GM21447 (cell line): Measurements from ENCODE around the gene CDC42EP3.
A peak's percentile ranks its signal among the peaks of the same experiment; 100 is the strongest.

Experiments used
- ATAC-seq: cut with Tn5 transposase; IDR thresholded peaks from one replicate; pipeline ENCODE4 v1.9.1; 2021; ENCODE audit not compliant: unreplicated experiment

The CDC42EP3 gene

GRCh38 chr2:37683921-37684780, 12.7 kb upstream of the CDC42EP3 start:
- ATAC-seq: no peak

DNA sequence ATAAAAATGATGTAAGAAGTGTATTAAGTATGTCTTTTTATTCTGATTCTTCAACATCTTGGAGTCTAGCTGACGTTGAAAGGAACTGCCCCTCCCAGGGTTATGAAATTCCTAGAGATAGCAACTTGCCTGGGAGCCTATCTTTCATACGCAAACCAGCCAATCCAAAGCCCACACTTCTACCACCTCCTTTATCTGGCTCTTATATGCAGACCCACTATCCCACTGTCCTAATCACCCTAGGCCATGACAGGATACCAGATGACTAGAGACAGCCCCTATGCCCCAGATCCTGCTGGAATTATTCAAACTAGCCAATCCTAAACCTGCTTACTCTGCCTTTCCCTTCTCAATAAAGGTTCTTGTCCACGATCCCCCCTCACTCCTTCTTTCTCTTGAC, 11.8 kb upstream of the CDC42EP3 start:
- ATAC-seq: no peak

DNA sequence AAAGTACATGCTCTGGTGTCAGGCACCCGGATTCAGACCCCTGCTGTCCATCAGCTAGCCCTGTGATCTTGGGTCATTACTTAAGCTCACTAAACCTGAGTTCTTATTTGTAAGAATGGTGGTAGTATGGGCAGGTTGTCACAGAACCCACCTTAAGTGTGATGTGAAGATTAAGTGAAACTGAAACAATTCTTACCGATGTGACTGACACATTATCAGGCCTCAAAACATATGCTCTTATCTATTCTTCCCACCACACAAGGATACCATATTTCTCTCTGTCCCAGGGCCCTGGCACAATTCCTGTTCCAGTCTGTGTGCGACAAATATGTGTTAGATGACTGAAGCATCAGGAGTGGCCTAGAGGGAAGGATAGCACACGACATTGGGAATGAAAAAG, 11.0 kb upstream of the CDC42EP3 start:
- no peak for ATAC-seq

GRCh38 chr2:37681587-37681986, 10.1 kb upstream of the CDC42EP3 start:
- no peak for ATAC-seq

DNA sequence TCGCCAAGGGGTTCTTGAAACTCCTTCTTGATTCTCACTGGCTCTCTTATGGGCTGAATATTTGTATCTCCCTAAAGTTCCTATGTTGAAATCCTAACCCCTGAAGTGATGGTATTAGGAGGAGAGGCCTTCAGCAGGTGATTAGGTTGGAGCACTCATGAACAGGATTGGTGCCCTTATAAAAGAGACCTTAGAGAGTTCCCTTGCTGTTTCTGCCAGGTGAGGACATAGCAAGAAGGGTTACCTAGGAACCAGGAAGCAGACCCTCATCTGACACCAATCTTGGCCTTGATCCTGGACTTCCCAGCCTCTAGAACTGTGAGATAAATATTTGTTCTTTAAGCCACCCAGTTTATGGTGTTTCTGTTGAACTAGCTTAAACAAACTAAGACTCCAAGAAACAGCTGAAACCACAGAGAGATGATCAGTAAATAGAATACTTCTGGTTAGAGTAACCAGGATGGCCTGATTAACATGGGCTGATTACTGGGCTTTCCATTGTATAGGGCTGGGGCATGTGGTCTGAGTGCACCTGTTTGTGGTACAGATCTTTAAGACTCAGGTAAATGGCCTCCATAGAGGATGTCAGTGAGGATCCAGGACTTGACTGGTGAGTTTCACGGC, 7.7 kb upstream of the CDC42EP3 start:
- no peak for ATAC-seq

- ATAC-seq: no peak
These were observed 4.8 kb upstream of the CDC42EP3 start for GRCh38 chr2:37676274-37676673.

- no peak for ATAC-seq
These were observed 3.5 kb upstream of the CDC42EP3 start for GRCh38 chr2:37674946-37675345.

- ATAC-seq: no peak
These were observed 1.4 kb upstream of the CDC42EP3 start for GRCh38 chr2:37672870-37673184.

DNA sequence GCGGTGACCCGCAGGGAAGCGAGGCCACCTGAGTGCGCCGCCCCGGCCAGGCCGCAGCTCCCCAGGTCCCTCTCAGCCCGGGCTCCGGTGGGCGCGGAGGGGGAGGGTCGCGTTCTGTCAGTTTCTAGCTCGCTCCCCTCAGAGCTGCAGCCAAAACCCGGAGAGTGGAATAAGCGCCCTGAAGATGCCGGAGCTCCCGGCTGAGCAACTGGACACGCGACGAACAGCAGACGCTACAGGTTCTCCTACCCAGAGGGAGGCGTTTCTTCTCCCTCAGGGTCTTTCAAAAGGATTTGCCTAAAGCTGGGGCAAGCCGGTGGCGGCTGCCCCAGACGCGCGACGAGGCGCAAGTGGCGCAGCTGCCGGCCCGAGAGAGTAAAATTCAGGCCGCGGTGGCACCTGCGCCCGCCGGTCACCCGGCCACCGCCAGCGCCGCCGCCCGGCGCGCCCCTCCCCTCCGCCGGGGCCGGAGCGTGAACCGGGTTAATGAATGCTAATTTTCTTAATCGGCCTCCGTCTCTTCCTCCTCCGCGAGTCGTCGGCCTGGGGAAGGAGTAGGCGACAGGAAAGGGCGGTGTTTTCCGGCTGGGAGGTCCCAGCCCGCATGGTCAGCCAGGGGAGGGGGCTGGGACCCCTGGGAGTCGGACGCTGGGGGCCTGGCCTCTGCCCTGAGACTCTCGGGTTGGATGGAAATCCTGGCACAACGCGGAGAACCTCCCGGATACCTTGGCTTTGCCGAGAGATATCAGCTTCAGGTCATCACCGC, 845 bp upstream of the CDC42EP3 start:
- peak; percentile 45 for ATAC-seq

DNA sequence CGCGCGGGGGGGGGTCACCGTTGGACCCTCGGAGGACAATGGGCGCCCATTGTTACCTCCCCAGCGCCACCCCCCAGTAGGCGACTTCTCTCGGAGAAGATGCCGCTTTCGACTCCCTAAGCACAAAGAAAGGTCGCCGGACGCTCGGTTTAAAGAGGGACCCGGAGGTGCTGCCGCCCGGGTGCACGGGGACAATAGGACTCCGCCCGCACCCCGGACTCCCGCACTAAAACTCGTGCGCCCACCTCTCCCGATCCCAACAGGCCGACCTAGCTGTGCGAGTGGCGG, 318 bp upstream of the CDC42EP3 start:
- peak; percentile 20 for ATAC-seq

GRCh38 chr2:37670378-37671008, 949 bp downstream of the CDC42EP3 start:
- ATAC-seq: no peak

- ATAC-seq: no peak
These were observed 2.0 kb downstream of the CDC42EP3 start for GRCh38 chr2:37669446-37669845.

GRCh38 chr2:37667704-37668103, 3.7 kb downstream of the CDC42EP3 start:
- no peak for ATAC-seq

DNA sequence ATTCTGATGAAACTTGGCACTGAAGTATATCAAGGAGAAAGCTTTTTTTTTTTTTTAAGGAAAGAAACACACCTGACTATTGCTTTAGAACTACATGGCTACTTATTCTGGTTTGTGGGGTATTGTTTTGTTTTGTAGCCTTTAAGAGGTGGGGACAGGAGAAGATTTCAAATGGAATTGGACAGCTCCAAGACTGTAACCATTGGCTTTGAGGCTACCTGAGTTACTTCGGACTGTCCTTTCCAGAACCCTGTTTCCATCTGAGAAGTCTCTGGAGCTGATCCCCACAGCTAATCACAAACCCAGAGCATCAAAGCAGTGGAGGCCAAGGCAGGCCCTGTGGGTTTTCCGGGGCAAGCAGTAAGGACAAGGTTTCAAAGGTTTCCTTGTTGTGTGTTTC, 4.7 kb downstream of the CDC42EP3 start:
- ATAC-seq: no peak

- ATAC-seq: no peak
These were observed 5.7 kb downstream of the CDC42EP3 start for GRCh38 chr2:37665604-37666362.

GRCh38 chr2:37665043-37665442, 6.4 kb downstream of the CDC42EP3 start:
- no peak for ATAC-seq

- ATAC-seq: no peak
These were observed 7.2 kb downstream of the CDC42EP3 start for GRCh38 chr2:37664231-37664643.

- no peak for ATAC-seq
These were observed 8.1 kb downstream of the CDC42EP3 start for GRCh38 chr2:37663390-37663789.

DNA sequence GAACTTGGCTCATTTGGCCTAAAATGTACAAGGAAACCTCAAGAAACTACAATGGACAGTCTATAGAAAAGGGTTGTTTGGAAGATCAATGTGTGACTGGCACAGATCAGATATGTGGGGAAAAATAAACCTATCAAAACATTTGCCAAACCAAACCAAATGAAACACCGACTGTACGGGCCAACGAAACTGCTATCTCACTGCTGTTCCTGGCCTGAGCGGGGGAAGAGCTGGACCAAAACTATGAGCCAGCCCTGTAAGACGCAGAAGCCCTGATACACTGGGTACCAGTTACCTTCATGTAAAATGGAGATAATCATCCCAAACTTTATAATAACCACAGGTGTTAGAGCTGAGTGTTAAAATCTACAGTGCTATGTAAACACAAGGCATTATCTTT, 11.7 kb downstream of the CDC42EP3 start:
- ATAC-seq: no peak

- no peak for ATAC-seq
These were observed 12.8 kb downstream of the CDC42EP3 start for GRCh38 chr2:37658682-37659081.

- no peak for ATAC-seq
These were observed 14.0 kb downstream of the CDC42EP3 start for GRCh38 chr2:37657471-37657870.
